K562 (cell line): ENCODE measurements around the gene PPAN. TPM values are rescaled to one million over a fixed set of nuclear protein-coding genes. Genes with fewer than 3 reads are reported as not detected.
A peak's percentile ranks its signal among the peaks of the same experiment; 100 is the strongest.

Experiments
- ARHGAP35 ChIP-seq: fragments of 450-650 bp; IDR thresholded peaks from 2 replicates; pipeline ENCODE4 v1.6.1; 2018; ENCODE audit not compliant: partially characterized antibody
- CBFA2T2 ChIP-seq: fragments of 450-650 bp; conservative IDR thresholded peaks from 2 replicates; pipeline ENCODE4 v1.6.1; 2017; ENCODE audit warnings: mild to moderate bottlenecking
- CBFA2T3 ChIP-seq: fragments of 450-650 bp; IDR thresholded peaks from 2 replicates; pipeline ENCODE4 v1.6.1; 2017
- DNMT1 ChIP-seq: fragments of 450-650 bp; IDR thresholded peaks from 2 replicates; pipeline ENCODE4 v1.6.1; 2016; ENCODE audit warnings: antibody characterized with exemption, mild to moderate bottlenecking
- FOXM1 ChIP-seq, 2 experiments: fragments of 450-650 bp in 1 of 2; sonication (generic) in 1 of 2; formaldehyde crosslinking in 1 of 2; IDR thresholded peaks; 2 replicates each; pipeline versions ENCODE4 v1.6.1 to v1.9.0; 2017 to 2022; ENCODE audit warnings: low read depth in 2 of 2, mild to moderate bottlenecking in 2 of 2, missing genetic modification reagents in 1 of 2, moderate library complexity in 1 of 2
- MEF2A ChIP-seq: IDR thresholded peaks from 2 replicates; pipeline ENCODE4 v1.6.1; 2011; ENCODE audit warnings: low read depth, mild to moderate bottlenecking, low read length, moderate library complexity; ENCODE audit not compliant: control insufficient read depth
- NCOA4 ChIP-seq: fragments of 450-650 bp; IDR thresholded peaks from 2 replicates; pipeline ENCODE4 v1.6.1; 2018; ENCODE audit warnings: mild to moderate bottlenecking; ENCODE audit not compliant: partially characterized antibody
- NFIC ChIP-seq: fragments of 450-650 bp; IDR thresholded peaks from 2 replicates; pipeline ENCODE4 v1.6.1; 2017; ENCODE audit warnings: mild to moderate bottlenecking, inconsistent platforms
- RBBP5 ChIP-seq: fragments of 200-600 bp; sonication (generic); IDR thresholded peaks from 2 replicates; pipeline ENCODE4 v1.6.1; 2012; ENCODE audit warnings: borderline replicate concordance, mild to moderate bottlenecking, low read length, control low read depth, inconsistent platforms; ENCODE audit not compliant: insufficient read depth, poor library complexity, severe bottlenecking
- RBFOX2 ChIP-seq: fragments of 200-400 bp; formaldehyde crosslinking; IDR thresholded peaks from 2 replicates; pipeline ENCODE4 v1.6.1; 2017; ENCODE audit warnings: low read depth, mild to moderate bottlenecking, low read length, moderate library complexity
- RBM22 ChIP-seq: fragments of 200-400 bp; formaldehyde crosslinking; IDR thresholded peaks from 2 replicates; pipeline ENCODE4 v1.6.1; 2018; ENCODE audit warnings: low read length, low read depth; ENCODE audit not compliant: poor library complexity, severe bottlenecking
- TEAD2 ChIP-seq: fragments of 450-650 bp; IDR thresholded peaks from 2 replicates; pipeline ENCODE4 v1.6.1; 2016; ENCODE audit warnings: missing genetic modification characterization, control low read depth, missing compliant biosample characterization
- TOE1 ChIP-seq, 2 experiments: fragments of 450-650 bp in 1 of 2; sonication (generic) in 1 of 2; formaldehyde crosslinking in 1 of 2; IDR thresholded peaks; 2 replicates each; pipeline versions ENCODE4 v1.7.1 to v1.8.0; 2016 to 2022; ENCODE audit warnings: borderline replicate concordance in 2 of 2, mild to moderate bottlenecking in 2 of 2, antibody characterized with exemption in 1 of 2, inconsistent platforms in 1 of 2, low read depth in 1 of 2, missing genetic modification reagents in 1 of 2, moderate library complexity in 1 of 2
- XRCC5 ChIP-seq: fragments of 200-400 bp; formaldehyde crosslinking; IDR thresholded peaks from 2 replicates; pipeline ENCODE4 v1.6.1; 2017; ENCODE audit warnings: low read depth, mild to moderate bottlenecking, low read length
- ZNF217 ChIP-seq: sonication (generic); formaldehyde crosslinking; IDR thresholded peaks from 2 replicates; pipeline ENCODE4 v1.8.0; 2022; ENCODE audit warnings: mild to moderate bottlenecking, missing genetic modification reagents
- ZNF24 ChIP-seq: fragments of 450-650 bp; IDR thresholded peaks from 2 replicates; pipeline ENCODE4 v1.6.1; 2016
- ZNF696 ChIP-seq: fragments of 250-450 bp; sonication (Bioruptor Pico); conservative IDR thresholded peaks from 2 replicates; pipeline ENCODE4 v1.4.0; 2020; ENCODE audit warnings: mild to moderate bottlenecking, moderate library complexity
- ZNF707 ChIP-seq: fragments of 250-450 bp; sonication (Bioruptor Pico); conservative IDR thresholded peaks from 2 replicates; pipeline ENCODE4 v1.8.0; 2022; ENCODE audit warnings: inconsistent platforms, mild to moderate bottlenecking, moderate library complexity
- ZNF830 ChIP-seq: fragments of 250-450 bp; sonication (Bioruptor Pico); IDR thresholded peaks from 2 replicates; pipeline ENCODE4 v1.5.0; 2021; ENCODE audit warnings: mild to moderate bottlenecking
- polyA plus RNA-seq, 8 experiments: library from polyadenylated mRNA; depleted of rRNA in 4 of 8; stranded (reverse) in 5 of 8; unstranded in 3 of 8; fragments of >200 nt; fragmentation: Nextera tagmentation in 2 of 8; fragmentation: Illumina TruSeq in 1 of 8; extraction: Ambion mirVana in 2 of 8; extraction: Trizol in 1 of 8; gene quantifications; 2 replicates each; pipeline versions ENCODE4 v1.2.1 to v1.2.3, GENCODE V29; 2011 to 2014; ENCODE audit warnings: inconsistent platforms in 1 of 8, missing spikeins in 1 of 8
- total RNA-seq, 7 experiments: library from RNA; depleted of rRNA in 6 of 7; stranded (reverse); fragments of >200 nt in 6 of 7; fragmentation: Illumina TruSeq in 2 of 7; extraction: Trizol in 2 of 7; gene quantifications; 2 replicates each; pipeline versions ENCODE4 v1.2.1 to v1.2.3, GENCODE V29; 2011 to 2021; ENCODE audit warnings: low replicate concordance in 1 of 7
- TF ChIP-seq, protein P1 (sequence below): fragments of 450-650 bp; IDR thresholded peaks from 2 replicates; pipeline ENCODE4 v1.6.1; 2018; ENCODE audit warnings: mild to moderate bottlenecking, low read depth; ENCODE audit not compliant: partially characterized antibody
- TF ChIP-seq, protein P2 (sequence below): sonication (generic); formaldehyde crosslinking; IDR thresholded peaks from 2 replicates; pipeline ENCODE4 v1.8.0; 2022; ENCODE audit warnings: mild to moderate bottlenecking, missing genetic modification reagents
- TF ChIP-seq, protein P3 (sequence below): fragments of 450-650 bp; IDR thresholded peaks from 2 replicates; pipeline ENCODE4 v1.6.1; 2017; ENCODE audit warnings: mild to moderate bottlenecking, moderate library complexity
- TF ChIP-seq, protein P4 (sequence below), 3 experiments: fragments of 200-800 bp in 1 of 3; sonication (Bioruptor generic) in 1 of 3; sonication (generic) in 1 of 3; formaldehyde crosslinking in 1 of 3; IDR thresholded peaks; 2 replicates each; pipeline versions ENCODE4 v1.6.1 to v1.8.0; 2016 to 2022; ENCODE audit warnings: mild to moderate bottlenecking in 2 of 3, missing compliant biosample characterization in 2 of 3, missing genetic modification characterization in 2 of 3, missing genetic modification reagents in 1 of 3

PPAN gene
- total and polyA plus RNA-seq, 9 of the 15 experiments (the other 6 are each of a cell fraction or from before 2014, with no cell fraction given): 2.2 to 129 (median 59.1) TPM

DNA sequence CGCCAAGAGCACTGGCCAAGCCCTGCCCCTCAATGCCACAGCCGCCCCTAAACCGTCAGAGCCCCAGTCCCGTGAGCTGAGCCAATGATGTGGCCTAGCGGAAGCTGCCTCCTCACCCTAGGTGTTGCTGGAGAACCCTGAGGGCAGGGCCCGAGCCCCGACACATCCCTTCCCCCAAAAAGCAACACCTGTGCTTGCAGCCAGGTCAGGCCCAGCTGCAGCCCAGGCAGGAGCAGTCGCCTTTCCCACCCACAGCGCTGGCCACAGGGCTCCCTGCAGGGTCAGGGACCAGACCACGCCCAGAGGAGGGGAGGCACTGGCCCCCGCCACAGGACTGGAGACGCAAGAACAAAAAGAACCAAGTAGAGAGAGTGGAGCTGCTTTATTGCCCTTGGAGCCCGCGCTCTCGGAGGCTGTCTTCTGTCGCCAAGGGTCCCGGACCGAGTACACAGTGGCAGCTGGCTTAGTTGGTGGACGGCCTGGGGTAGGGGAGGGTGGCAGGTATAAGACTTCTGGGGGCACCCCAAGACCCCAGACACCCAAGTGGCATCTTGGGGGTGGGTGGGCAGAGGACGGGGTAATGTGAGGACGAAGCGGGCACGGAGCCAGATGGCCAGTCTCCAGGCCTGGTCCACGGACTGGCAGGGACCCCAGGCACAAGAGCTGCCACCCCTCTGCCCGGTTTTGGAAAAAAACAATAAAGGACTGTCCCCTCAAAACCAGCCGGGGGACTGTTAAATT, 8.7 kb downstream of the PPAN start (continued):
- TF ChIP-seq NCOA4 (no peak), DNMT1 (no peak), RBM22 (peak; percentile 82), ZNF696 (CRISPR knock-in tag) (no peak), ARHGAP35 (no peak), XRCC5 (peak; percentile 74; the same call in 1 of the 2 replicates), FOXM1 (IDR thresholded peaks at IDR 0.05; ENCODE audit: low read depth) (no peak), FOXM1 (CRISPR knock-in tag; IDR thresholded peaks at IDR 0.05; ENCODE audit: low read depth) (no peak), RBFOX2 (peak; percentile 68), RBBP5 (no peak), TEAD2 (tag) (no peak), ZNF24 (no peak), TOE1 (IDR thresholded peaks at IDR 0.05; ENCODE audit: borderline replicate concordance) (no peak), TOE1 (CRISPR knock-in tag; IDR thresholded peaks at IDR 0.05; ENCODE audit: borderline replicate concordance, low read depth) (no peak), CBFA2T2 (no peak), NFIC (no peak), MEF2A (no peak), CBFA2T3 (no peak), ZNF707 (CRISPR knock-in tag) (no peak), ZNF217 (CRISPR knock-in tag) (no peak), ZNF830 (CRISPR knock-in tag) (no peak)
- TF ChIP-seq, protein P1, sequence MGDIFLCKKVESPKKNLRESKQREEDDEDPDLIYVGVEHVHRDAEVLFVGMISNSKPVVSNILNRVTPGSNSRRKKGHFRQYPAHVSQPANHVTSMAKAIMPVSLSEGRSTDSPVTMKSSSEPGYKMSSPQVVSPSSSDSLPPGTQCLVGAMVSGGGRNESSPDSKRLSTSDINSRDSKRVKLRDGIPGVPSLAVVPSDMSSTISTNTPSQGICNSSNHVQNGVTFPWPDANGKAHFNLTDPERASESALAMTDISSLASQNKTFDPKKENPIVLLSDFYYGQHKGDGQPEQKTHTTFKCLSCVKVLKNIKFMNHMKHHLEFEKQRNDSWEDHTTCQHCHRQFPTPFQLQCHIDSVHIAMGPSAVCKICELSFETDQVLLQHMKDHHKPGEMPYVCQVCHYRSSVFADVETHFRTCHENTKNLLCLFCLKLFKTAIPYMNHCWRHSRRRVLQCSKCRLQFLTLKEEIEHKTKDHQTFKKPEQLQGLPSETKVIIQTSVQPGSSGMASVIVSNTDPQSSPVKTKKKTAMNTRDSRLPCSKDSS: no peak
- TF ChIP-seq, protein P2, sequence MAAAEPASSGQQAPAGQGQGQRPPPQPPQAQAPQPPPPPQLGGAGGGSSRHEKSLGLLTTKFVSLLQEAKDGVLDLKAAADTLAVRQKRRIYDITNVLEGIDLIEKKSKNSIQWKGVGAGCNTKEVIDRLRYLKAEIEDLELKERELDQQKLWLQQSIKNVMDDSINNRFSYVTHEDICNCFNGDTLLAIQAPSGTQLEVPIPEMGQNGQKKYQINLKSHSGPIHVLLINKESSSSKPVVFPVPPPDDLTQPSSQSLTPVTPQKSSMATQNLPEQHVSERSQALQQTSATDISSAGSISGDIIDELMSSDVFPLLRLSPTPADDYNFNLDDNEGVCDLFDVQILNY (CRISPR knock-in tag): no peak
- TF ChIP-seq, protein P3, sequence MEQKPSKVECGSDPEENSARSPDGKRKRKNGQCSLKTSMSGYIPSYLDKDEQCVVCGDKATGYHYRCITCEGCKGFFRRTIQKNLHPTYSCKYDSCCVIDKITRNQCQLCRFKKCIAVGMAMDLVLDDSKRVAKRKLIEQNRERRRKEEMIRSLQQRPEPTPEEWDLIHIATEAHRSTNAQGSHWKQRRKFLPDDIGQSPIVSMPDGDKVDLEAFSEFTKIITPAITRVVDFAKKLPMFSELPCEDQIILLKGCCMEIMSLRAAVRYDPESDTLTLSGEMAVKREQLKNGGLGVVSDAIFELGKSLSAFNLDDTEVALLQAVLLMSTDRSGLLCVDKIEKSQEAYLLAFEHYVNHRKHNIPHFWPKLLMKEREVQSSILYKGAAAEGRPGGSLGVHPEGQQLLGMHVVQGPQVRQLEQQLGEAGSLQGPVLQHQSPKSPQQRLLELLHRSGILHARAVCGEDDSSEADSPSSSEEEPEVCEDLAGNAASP: no peak
- TF ChIP-seq, protein P4, sequence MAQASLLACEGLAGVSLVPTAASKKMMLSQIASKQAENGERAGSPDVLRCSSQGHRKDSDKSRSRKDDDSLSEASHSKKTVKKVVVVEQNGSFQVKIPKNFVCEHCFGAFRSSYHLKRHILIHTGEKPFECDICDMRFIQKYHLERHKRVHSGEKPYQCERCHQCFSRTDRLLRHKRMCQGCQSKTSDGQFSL (CRISPR knock-in tag; IDR thresholded peaks at IDR 0.05): 0 out of 2 replicates have a peak, but pooled peaks have one; percentile 21
- TF ChIP-seq, protein P4 (tag; IDR thresholded peaks at IDR 0.05): no peak
